GM18519 (cell line): ENCODE measurements around the gene CRIM1.
"Not testable (repeated sequence)": the region's sequence is repeated elsewhere in the genome, so short reads cannot be mapped to it uniquely, and the experiment has no call there.

Experiments
- ATAC-seq: cut with Tn5 transposase; IDR thresholded peaks from one replicate; pipeline ENCODE4 v1.9.1; 2021; ENCODE audit warnings: mild to moderate bottlenecking, moderate library complexity; ENCODE audit not compliant: unreplicated experiment, low FRiP score

The CRIM1 gene

GRCh38 chr2:36351736-36352349, 3.7 kb upstream of the CRIM1 start:
- no peak for ATAC-seq

DNA sequence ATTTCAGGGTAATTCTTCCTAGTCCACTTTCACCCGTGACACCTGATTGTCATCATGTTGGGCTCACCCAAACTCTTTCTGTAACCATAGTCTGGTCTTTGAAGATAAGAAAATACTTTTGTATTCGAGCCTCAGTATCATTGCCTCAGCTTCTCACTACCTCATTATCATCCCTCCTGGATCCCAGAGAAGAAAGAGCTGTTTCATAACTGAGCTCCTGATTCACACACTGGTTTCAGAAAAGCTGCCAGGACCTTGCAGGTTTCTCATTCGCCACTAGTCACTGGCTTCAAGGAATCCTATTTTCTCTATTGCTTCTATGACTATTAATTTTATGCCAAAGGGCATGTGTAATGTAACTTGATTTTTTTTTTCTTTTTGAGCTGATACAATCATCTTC, 2.9 kb upstream of the CRIM1 start:
- ATAC-seq, result no peak

DNA sequence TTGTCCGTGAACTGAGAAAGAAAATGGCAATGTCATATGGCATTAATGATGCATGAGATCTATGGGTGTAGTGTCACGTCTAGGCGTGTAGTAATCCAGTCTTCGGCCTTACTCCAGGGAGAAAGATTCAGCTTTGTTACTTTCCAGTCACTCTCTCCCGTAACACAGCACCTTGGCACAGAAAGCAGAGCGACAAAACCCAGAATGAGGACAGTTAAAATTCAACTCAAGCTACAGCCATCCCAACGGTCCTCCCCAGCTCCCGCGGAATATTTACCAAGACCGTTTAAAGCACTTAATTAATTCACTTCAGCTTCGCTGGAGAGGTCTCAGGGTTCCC, 797 bp upstream of the CRIM1 start:
- no peak for ATAC-seq

DNA sequence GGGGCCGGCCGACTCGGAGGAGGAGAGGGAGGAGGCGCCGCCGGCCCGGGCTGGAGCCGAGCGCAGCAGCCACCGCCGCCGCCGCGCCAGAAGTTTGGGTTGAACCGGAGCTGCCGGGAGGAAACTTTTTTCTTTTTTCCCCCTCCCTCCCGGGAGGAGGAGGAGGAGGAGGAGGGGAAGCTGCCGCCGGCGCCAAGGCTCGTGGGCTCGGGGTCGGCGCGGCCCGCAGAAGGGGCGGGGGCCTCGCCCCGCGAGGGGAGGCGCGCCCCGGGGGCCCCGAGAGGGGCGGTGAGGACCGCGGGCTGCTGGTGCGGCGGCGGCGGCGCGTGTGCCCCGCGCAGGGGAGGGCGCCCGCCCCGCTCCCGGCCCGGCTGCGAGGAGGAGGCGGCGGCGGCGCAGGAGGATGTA, 316 bp downstream of the CRIM1 start:
- peak; percentile 7 for ATAC-seq

DNA sequence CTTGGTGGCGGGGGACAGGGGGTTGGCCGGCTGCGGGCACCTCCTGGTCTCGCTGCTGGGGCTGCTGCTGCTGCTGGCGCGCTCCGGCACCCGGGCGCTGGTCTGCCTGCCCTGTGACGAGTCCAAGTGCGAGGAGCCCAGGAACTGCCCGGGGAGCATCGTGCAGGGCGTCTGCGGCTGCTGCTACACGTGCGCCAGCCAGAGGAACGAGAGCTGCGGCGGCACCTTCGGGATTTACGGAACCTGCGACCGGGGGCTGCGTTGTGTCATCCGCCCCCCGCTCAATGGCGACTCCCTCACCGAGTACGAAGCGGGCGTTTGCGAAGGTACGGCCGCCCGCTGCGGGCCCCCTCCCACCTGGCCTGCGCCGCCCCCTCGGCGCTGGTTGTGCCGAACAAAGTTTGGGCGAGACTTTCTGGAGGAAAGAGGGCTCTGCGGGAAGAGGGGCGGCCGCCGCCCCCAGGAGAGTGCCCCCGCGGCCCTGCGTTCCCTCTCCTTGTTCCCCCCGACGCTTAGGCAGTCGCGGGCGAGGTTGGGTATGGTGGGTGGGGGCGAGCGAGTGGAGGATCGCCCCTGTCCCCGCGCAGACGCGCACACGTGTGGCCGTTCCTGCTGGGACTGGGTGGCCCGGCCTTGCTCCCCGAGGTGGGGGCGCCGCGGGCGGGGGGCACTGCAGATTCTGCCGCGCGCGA, 866 bp downstream of the CRIM1 start:
- peak; percentile 8 for ATAC-seq

DNA sequence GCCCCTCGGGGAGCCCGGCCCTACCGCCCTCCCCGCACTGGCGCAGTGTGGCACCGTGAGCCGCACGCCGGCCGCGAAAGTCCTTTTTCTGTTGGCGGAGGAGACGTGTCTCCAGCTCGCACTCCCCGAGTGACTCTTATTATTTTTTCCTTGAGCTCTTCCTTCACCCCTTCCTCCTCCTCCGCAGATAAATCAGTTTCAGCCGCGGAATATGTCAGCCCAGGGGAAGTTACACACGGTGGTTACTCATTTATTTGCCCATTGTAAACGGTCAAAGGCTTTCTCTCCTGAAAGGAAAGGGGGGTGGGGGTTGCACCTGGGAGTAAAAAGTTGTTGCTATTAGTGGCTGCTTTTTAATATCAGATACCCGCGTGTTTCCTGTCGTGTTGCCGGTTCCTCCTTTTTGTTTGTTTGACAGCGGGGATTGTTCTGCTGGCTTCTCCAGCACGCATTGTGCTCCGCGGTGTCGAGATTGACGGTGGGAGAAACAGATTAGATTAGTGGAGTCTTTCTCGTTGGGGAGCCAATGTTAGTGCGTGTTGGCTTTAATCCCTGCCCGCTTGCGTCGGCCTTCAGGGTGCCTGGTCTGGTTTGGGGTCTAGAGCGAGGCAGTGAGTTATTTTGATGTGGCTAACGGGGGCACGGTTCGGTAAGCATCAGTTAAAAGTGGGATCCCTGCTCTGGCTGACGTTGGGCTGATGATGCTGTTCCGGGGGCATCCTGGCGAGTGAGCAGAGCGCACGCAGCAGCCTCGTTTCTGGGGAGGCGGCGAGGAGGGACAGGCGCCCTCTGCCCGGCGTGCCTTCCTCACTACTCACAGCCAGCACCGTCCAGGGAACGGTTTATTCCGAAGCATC, 1.6 kb downstream of the CRIM1 start:
- no peak for ATAC-seq

DNA sequence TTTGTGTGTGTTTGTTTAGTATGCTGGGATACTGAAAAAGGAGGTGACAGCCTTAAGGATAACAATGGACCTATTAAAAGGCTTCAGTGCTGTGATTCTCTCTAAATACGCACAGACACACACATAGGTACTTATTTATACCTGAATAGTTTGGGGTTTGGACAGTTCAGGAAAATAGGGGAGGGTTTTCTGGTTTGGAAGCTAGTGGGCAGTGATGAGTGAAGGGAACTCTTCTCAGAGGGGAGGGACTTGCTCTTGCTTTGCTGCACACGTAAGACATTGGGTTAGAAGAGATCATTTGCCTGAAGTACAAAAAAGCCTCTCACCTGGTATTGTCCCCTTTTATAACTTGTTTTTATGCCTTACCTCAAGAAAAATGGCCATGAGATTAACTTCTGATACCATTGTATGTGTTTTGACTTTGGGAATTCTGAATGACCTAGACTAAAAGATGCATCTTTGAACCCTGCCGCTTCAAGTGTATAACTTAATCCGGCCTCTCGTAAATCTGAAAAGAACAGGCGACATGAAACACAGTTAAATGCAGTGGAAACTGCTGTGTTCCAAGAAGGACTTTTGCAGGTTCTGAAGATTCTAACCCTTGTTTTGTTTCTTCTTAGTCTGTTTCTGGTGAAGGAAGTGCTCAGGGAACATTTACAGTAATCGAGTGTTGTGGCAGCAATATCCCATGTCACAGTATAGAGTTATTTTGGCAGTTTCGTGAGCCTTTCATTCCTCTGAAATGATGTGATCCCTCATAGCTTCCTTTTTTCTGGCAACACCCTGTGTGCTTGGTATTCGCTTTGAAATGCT, 2.5 kb downstream of the CRIM1 start:
- no peak for ATAC-seq

DNA sequence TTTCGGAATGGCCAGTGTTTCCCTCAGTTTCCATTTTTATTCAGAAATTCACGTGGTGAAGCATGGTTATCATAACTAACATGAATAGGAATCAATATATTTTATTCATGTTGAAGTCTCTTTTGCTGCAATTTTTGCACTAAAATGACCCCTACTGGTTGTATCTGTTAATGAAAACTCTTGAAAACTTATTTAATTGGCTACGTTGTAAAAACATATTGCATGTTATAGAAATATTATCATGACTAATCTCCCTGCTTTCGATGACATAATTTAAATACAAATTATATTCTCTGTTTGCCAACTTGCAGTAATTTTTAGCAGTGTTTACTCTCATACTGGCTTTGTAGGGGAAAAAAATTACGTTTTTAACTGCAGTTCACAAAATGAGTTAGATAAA, 3.5 kb downstream of the CRIM1 start:
- ATAC-seq, result no peak

DNA sequence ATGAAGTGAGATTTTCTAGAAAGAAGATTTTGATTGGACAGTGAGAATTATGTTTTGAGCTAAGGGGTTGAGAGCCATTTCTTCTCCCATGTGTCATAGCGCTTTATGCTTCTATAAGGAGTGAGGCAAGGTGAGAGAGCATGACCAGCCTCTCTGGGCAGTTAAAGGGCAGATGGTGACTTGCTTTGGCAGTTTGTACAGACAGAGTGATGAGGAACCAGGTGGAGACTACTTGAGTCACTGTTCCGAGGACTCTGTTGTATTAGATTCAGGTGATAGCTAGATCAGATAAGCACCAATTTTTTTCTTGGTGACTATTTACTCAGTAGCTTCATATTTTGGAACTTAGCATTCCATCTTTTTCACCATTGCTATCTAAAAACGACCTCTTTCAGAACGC, 4.5 kb downstream of the CRIM1 start:
- ATAC-seq, result no peak

- no peak for ATAC-seq
Measured at GRCh38 chr2:36360834-36361233, 5.3 kb downstream of the CRIM1 start.

DNA sequence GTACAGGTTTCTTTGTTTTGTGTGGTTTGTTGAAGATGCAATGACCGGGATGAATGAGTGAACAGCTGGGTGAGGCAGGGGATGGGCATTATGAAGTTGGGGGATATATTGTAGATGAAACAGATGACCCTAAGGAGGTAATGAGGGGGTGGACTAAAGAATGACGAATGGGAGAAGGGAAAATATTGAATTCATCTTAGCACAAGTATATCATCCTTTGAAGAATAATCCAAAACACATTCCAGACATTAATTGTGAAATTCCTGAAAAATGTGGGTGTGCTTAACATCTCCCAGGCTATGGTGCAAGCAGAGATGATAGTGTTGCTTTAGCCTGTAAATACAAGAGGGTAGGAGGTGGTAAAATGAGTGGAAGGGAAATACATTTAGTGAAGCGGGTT, 5.8 kb downstream of the CRIM1 start:
- no peak for ATAC-seq

DNA sequence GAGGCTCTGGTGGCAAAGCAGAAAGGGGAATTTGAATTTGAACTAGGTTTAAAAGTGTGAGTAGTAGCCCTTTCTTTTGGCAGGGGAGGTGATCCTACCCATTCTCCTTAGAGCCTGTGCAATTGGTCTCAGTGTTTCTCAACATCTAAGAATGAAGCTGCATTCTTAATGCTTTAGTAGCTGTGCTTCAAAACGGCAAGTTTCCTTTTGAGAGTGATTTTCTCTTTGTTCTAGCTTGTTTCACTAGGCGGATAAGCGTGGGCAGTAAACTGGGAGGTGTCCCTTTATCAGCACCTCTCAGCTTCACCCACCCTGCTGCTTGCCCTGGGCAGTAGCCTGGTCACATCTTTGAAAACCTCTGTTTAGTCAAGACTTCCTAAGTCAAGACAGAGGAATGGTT, 6.7 kb downstream of the CRIM1 start:
- no peak for ATAC-seq

DNA sequence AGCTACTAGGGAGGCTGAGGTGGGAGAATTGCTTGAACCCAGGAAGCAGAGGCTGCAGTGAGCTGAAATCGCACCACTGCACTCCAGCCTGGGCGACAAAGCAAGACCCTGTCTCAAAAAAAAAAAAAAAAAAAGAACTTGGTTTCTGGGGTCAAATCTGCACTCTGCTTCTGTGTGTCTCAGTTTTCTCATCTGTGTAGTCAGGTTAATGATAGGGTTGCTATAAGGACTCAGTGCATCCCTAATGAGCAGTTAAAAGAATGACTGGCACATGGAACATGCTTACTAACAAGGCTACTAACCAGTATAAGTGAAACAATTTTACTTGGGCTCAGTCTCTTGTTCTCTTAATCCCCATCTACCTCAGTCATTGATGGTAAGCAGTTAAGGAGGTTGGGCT, 7.5 kb downstream of the CRIM1 start:
- not testable (repeated sequence) for ATAC-seq

- ATAC-seq, result no peak
Measured at GRCh38 chr2:36366491-36367120, 11.0 kb downstream of the CRIM1 start.

DNA sequence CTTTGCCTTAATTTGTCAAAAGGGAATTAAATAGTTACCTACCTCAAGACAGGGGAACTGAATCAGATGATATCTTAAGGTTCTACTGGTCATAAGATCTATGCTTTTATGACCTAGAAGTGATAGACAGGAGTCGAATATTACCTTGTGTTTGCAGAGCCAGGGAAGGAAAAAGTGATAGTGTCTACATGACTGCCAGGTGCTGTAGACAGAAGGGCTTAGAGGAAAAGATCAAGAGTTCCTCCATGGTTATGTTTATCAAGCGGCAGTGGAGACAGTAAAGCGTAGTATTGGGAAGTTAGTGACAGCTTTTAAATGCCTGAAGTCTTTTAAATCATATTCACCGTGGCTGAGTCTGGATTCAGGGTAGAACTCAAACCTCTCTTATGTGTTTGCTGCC, 11.9 kb downstream of the CRIM1 start:
- ATAC-seq, result no peak

DNA sequence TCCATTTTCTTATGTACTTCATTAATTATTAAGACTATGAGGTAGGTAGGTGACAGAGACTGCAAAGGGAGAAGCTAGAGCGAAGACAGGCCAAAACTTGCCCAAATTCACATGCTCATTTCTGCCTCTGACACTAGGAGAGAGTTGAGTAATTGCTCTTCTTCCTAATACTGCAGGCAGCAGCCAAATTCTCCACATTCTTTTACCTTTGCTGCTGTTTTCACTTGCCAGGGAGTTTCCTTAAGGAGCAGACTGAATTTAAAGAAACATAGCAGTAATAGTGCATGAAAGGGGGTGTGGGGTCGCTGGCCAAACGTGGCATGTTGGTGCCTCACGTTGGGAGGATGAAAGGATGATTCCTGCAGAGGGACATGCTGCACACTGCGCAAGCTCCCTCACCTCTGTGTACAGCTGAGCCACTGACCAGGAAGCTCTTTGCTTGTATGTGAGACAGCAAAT, 12.3 kb downstream of the CRIM1 start:
- no peak for ATAC-seq

DNA sequence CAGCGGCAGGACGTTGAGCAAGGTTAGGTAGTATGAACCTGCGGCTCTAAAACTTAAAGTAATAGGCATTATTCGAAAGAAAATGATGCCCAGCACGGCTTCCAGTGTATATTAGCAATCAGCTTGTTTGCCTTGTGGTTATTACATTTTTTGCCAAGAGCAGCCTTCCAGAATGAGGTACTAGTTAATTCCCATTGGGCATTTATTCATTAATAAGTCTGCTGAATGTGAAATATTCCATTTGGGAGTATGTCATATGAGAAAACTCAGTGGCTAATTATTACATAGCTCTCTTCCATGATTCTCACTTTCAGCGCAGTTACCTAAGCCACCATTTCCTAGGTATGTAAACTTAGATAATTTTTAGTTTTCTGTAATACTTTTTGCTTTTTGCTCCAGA, 12.9 kb downstream of the CRIM1 start:
- no peak for ATAC-seq

DNA sequence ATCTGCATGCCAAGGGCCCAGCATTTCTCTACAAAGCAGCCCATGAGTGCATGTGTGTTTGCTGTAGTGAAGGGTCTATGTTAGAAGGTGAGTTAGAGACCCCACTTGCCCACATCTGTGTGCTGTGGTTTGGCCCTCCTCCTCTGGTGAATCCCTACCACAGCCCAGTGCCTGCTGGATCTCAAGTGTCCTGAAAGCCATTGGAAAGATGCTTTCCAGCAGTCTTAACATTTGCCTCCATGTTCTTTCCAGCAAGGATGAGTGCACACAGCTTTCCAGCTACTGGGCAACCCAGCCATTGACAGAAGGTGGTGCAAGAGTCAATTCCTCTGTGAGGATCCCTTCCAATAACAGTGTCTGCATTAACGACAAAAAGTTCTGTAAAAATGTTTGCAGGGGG, 13.6 kb downstream of the CRIM1 start:
- no peak for ATAC-seq

DNA sequence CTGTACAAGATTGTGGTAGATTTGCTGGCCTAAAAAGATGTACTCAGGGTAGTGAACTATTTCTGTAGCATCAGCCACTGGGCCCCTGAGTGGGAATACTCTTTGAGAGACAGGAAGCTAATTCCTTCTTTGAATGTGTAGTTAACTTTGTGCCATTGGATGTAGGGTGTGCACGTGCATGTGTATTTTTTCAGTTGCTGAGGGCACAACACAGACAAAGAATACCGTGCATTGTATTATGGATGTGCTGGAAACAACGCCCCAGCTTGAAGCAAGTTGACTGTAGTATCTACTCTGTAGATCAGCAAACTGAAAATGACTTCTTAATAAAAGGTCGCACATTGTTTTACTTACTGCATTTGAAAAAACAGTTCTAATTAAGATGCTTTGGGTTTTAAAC, 14.1 kb downstream of the CRIM1 start:
- no peak for ATAC-seq

DNA sequence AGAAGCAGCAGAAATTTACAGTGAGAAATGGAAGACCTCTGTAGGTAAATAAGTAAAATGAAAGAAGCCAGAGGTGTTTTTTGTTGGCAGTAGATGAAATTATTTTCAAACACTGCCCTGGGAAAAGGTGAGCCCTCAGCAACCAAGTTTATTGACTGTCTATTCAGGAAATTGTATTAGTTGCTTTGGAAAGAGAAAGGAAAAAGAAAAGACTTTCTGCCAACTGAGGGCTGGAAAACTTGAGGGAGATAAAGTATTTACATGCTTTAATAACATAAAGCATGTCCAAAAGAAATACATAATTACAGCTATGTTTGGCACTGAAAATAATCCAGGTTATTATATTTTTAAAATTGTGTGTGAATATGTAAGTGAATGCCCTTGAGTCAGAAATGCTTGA, 14.7 kb downstream of the CRIM1 start:
- ATAC-seq, result no peak
